Esophagus muscularis mucosa (tissue), 4 donors: ENCODE results near the gene LEKR1. TPM values are rescaled to one million over a fixed set of nuclear protein-coding genes. Genes with fewer than 3 reads are reported as not detected.

Experiments
- DNase-seq: peaks from one replicate; pipeline ENCODE4 v3.0.0-alpha.2; 2017; ENCODE audit errors: extremely low spot score
- H3K27ac ChIP-seq, 4 donors: fragments of 200-600 bp; sonication (generic); replicated peaks in 1 of 4; 1 replicate in 3 of 4; 2 replicates in 1 of 4; pipeline ENCODE4 v1.5.1; 2016 to 2019; ENCODE audit warnings: mild to moderate bottlenecking in 1 of 4
- H3K27me3 ChIP-seq, 4 donors: fragments of 200-600 bp; sonication (generic); one replicate each; pipeline versions ENCODE4 v1.5.1 to v1.6.0; 2016 to 2019
- H3K36me3 ChIP-seq, 4 donors: fragments of 200-600 bp; sonication (generic); one replicate each; pipeline ENCODE4 v1.5.1; 2016 to 2019
- H3K4me1 ChIP-seq, 4 donors: fragments of 200-600 bp; sonication (generic); one replicate each; pipeline ENCODE4 v1.5.1; 2016 to 2019
- H3K4me3 ChIP-seq, 4 donors: fragments of 200-600 bp; sonication (generic); 1 replicate in 2 of 4; 2 replicates in 2 of 4; pipeline ENCODE4 v1.5.1; 2016 to 2019; ENCODE audit warnings: mild to moderate bottlenecking in 4 of 4, moderate library complexity in 1 of 4
- H3K9me3 ChIP-seq, 4 donors: fragments of 200-600 bp; sonication (generic); 1 replicate in 3 of 4; 2 replicates in 1 of 4; pipeline ENCODE4 v1.5.1; 2016 to 2019
- EP300 ChIP-seq: sonication (generic); formaldehyde crosslinking; IDR thresholded peaks from one replicate; pipeline ENCODE4 v1.6.1; 2017; ENCODE audit warnings: antibody characterized with exemption
- POLR2A ChIP-seq: fragments of 450-650 bp; IDR thresholded peaks from one replicate; pipeline ENCODE4 v1.6.1; 2017; ENCODE audit warnings: antibody characterized with exemption, moderate library complexity, mild to moderate bottlenecking, low read depth
- POLR2AphosphoS5 ChIP-seq, 2 donors: sonication (generic); formaldehyde crosslinking; IDR thresholded peaks; one replicate each; pipeline ENCODE4 v1.6.1; 2017; ENCODE audit warnings: antibody characterized with exemption in 2 of 2
- WGBS: methylation state at CpG from one replicate; pipeline ENCODE4 v1.1.5; 2018; 5-methylcytosine and 5-hydroxymethylcytosine counted together
- intact Hi-C: fragments of 100-400 bp; cut with DNase I; formaldehyde crosslinking; loops from one replicate; pipeline ENCODE4 v1.15.1; 2023
- total RNA-seq, 4 donors: library from RNA; depleted of rRNA; stranded (reverse); fragments of >200 nt; gene quantifications; one replicate each; pipeline versions ENCODE4 v1.1.0 to v1.2.1, GENCODE V29; 2016
- TF ChIP-seq, protein P1 (sequence below), 3 experiments: fragments of 200-600 bp in 2 of 3; fragments of 450-650 bp in 1 of 3; sonication (generic) in 2 of 3; IDR thresholded peaks; one replicate each; pipeline ENCODE4 v1.5.1; 2017 to 2019; ENCODE audit warnings: antibody characterized with exemption in 3 of 3, mild to moderate bottlenecking in 2 of 3, moderate library complexity in 1 of 3

The LEKR1 gene
- total RNA-seq, 4 donors from 2014 or later: 0.11 to 1.2 (median 0.33) TPM; not detected in 1

DNA sequence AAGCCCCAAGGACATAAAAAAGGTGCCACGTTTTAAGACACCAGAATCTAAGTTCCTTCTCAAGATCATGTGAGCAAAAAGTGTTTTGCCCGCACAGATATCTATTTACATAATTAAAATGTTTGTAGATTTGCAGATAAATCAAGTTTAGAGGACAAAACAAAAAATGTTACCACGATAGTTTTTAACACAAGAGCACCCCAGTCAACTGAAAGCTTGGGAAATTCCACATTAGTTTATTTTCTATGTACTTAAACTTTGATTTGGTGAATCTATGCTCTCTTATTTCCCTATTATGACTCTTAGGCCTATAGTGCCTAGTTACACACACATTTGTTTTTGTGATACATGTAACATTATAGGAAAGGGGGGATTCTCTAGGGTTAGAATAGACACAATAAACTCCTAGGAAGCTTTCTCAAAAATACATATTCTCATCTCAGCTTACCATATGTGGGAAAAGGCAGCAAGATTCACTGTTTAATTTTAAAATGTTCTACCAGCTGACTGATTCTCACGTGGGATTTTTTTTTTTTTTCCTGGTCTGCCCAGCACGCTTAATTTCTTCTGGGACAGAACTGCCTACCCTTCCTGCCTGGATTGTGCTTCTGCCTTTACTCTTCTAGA lies 8.4 kb upstream of the LEKR1 start:
- Histone ChIP-seq H3K27ac (peak overlapping the region; percentile 79 to 85 (median 80)), H3K9me3 (no peaks in the 10 kb centered on the region), H3K4me3 (peak overlapping the region; percentile 59 to 73 (median 72)), H3K27me3 (no peaks in the 10 kb centered on the region), H3K36me3 (no peaks in the 10 kb centered on the region), H3K4me1 (peaks cover 6 to 20% (median 18%) of the 10 kb centered on the region in 4 donors)
- DNase-seq: no peak
- intact Hi-C loops: loop anchor here (2.0 to 5.0 kb wide), 3 partner anchors 130 to 270 kb away; partner anchors contain the start of gene TIPARP
- 67% methylated on average over 5 of the region's 5 CpGs for WGBS
- TF ChIP-seq POLR2A: no peak
- TF ChIP-seq, protein P1, sequence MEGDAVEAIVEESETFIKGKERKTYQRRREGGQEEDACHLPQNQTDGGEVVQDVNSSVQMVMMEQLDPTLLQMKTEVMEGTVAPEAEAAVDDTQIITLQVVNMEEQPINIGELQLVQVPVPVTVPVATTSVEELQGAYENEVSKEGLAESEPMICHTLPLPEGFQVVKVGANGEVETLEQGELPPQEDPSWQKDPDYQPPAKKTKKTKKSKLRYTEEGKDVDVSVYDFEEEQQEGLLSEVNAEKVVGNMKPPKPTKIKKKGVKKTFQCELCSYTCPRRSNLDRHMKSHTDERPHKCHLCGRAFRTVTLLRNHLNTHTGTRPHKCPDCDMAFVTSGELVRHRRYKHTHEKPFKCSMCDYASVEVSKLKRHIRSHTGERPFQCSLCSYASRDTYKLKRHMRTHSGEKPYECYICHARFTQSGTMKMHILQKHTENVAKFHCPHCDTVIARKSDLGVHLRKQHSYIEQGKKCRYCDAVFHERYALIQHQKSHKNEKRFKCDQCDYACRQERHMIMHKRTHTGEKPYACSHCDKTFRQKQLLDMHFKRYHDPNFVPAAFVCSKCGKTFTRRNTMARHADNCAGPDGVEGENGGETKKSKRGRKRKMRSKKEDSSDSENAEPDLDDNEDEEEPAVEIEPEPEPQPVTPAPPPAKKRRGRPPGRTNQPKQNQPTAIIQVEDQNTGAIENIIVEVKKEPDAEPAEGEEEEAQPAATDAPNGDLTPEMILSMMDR (IDR thresholded peaks at IDR 0.05): no peak
- no peak for TF ChIP-seq EP300
- no peak for TF ChIP-seq POLR2AphosphoS5 (IDR thresholded peaks at IDR 0.05)

DNA sequence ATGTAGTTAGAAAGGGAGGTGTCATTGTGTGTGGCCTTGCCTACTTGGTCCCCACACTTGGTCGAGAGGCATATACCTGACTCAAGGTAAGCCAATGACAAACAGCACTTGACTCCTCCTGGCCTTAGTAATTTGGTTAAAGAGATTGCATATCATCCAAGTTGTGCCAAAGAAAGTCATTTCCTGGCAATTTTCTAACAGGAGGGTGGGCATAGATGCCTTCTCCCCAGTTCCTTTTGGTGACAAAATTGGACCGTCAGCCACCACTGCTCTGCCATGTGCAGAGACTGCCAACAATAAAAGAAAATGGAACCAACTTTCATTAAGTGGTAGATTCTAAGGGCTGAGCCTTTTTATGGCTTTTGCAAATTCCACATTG lies 7.9 kb upstream of the LEKR1 start:
- intact Hi-C loops: loop anchor here (5.0 kb wide), 2 partner anchors 131 to 269 kb away; no protein-coding TSS in a partner anchor
- Histone ChIP-seq H3K4me1 (peaks cover 6 to 20% (median 18%) of the 10 kb centered on the region in 4 donors), H3K27ac (peak overlapping the region in 1 of 4 donors; percentile 85), H3K4me3 (no peak overlapping the region), H3K36me3 (no peaks in the 10 kb centered on the region), H3K9me3 (no peaks in the 10 kb centered on the region), H3K27me3 (no peaks in the 10 kb centered on the region)
- no peak for DNase-seq
- 96% methylated on average over 2 of the region's 2 CpGs for WGBS
- TF ChIP-seq POLR2A (no peak), POLR2AphosphoS5 (IDR thresholded peaks at IDR 0.05) (no peak), EP300 (no peak)
- TF ChIP-seq, protein P1 (IDR thresholded peaks at IDR 0.05): no peak

DNA sequence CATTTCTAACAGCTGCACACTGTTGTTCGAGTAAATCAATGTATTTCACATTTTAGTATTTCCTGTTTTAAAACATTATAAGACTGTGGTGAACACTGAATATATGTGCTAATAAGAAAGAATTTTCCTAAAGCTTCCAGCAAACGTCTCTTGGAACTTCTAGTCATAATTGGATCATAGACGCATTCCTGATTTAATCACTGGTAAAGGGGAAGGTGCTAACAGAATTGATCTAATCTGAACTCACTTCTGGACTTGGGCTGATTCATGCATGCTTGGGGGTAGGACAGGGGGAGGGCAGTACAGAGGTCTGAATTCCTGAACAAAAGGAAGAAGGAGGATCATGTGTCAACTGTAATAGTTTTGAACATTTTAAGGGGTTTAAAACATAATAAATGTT lies 7.3 kb upstream of the LEKR1 start:
- TF ChIP-seq POLR2A (no peak), POLR2AphosphoS5 (IDR thresholded peaks at IDR 0.05) (no peak), EP300 (no peak)
- TF ChIP-seq, protein P1 (IDR thresholded peaks at IDR 0.05): no peak
- intact Hi-C loops: loop anchor here (5.0 kb wide), 2 partner anchors 132 to 268 kb away; no protein-coding TSS in a partner anchor

DNA sequence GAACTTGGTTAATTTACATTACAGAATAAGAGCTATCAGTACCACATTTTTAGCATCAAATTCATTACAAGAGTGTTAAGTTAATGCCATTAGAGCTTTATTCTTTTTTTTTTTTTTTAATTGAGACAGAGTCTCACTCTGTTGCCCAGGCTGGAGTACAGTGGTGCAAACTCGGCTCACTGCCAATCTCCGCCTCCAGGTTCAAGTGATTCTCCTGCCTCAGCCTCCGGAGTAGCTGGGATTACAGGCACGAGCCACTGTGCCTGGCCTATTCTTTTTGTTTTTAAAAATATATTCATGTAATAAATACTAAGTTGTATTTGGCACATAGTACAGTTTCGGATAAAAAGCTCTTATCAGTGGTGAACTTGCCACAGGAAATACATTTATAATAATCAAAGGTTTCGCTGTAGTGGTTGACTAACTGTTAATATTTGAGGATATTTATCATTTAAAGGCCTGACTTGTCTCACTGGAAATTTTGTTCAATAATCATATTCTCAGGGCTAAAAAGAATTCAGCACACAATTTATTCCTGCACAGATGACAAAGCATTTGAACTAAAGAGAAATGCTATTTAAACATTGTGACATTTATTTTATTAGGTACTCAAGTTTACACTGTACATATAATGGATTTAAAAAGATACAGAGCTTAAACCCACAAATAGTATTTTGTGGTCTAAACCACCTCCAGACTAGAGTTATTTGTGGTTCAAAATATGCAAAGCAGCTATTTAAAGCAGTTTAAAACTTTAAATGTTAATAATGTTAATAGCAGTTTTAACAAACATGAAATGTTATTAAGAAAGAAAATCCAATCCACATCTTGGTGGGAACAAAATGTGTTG lies 6.1 kb upstream of the LEKR1 start:
- Histone ChIP-seq H3K9me3 (no peaks in the 10 kb centered on the region), H3K36me3 (no peaks in the 10 kb centered on the region), H3K4me3 (no peak overlapping the region), H3K27me3 (no peaks in the 10 kb centered on the region), H3K27ac (no peak overlapping the region), H3K4me1 (peaks cover 6 to 20% (median 18%) of the 10 kb centered on the region in 4 donors)
- no peak for DNase-seq
- WGBS: 81% methylated on average over 6 of the region's 6 CpGs
- intact Hi-C loops: loop anchor here (5.0 to 10.0 kb wide), 3 partner anchors 133 to 267 kb away; partner anchors contain the start of gene SSR3
- TF ChIP-seq POLR2A: no peak
- TF ChIP-seq, protein P1 (IDR thresholded peaks at IDR 0.05): no peak
- no peak for TF ChIP-seq POLR2AphosphoS5 (IDR thresholded peaks at IDR 0.05)
- TF ChIP-seq EP300: no peak

More for the DNA sequence above, 7.3 kb upstream of the LEKR1 start:
- Histone ChIP-seq H3K36me3 (no peaks in the 10 kb centered on the region), H3K4me3 (no peak overlapping the region), H3K27me3 (no peaks in the 10 kb centered on the region), H3K9me3 (no peaks in the 10 kb centered on the region), H3K27ac (no peak overlapping the region), H3K4me1 (peaks cover 6 to 20% (median 18%) of the 10 kb centered on the region in 4 donors)
- 86% methylated on average over 3 of the region's 3 CpGs for WGBS
- no peak for DNase-seq
